NCI-H128 (cell line): Measurements from ENCODE around the gene GRIP1.

ENCODE experiments used
- DNase-seq: peaks from one replicate; lab custom pipeline; 2025; ENCODE audit not compliant: unreplicated experiment; lab: John Stamatoyannopoulos, UW

Gene GRIP1

GRCh38 chr12:66678338-66679275 lies at the start of gene GRIP1:
TSS of gene GRIP1 (minus strand) at chr12:66679076. CDS start at chr12:66678904, 172 bp downstream.
- peak; percentile 28 for DNase-seq

GRCh38 chr12:66726556-66726955 lies 47.7 kb upstream of the GRIP1 start:
- DNase-seq = no peak

- DNase-seq = no peak
These were observed 46.2 kb upstream of the GRIP1 start for GRCh38 chr12:66725031-66725430.

- no peak for DNase-seq
These were observed 45.7 kb upstream of the GRIP1 start for GRCh38 chr12:66724616-66725015.

GRCh38 chr12:66724026-66724425 lies 45.1 kb upstream of the GRIP1 start:
- no peak for DNase-seq

- no peak for DNase-seq
These were observed 41.0 kb upstream of the GRIP1 start for GRCh38 chr12:66719862-66720261.

- no peak for DNase-seq
These were observed 38.3 kb upstream of the GRIP1 start for GRCh38 chr12:66717036-66717673.

- no peak for DNase-seq
These were observed 37.6 kb upstream of the GRIP1 start for GRCh38 chr12:66716522-66716921.

- no peak for DNase-seq
These were observed 35.8 kb upstream of the GRIP1 start for GRCh38 chr12:66714709-66715108.

GRCh38 chr12:66713984-66714383 lies 35.1 kb upstream of the GRIP1 start:
- no peak for DNase-seq

GRCh38 chr12:66709893-66710292 lies 31.0 kb upstream of the GRIP1 start:
- DNase-seq = no peak

GRCh38 chr12:66709457-66709773 lies 30.5 kb upstream of the GRIP1 start:
- no peak for DNase-seq

- no peak for DNase-seq
These were observed 30.0 kb upstream of the GRIP1 start for GRCh38 chr12:66708704-66709456.

GRCh38 chr12:66707002-66707697 lies 28.3 kb upstream of the GRIP1 start:
- DNase-seq = no peak

- no peak for DNase-seq
These were observed 21.0 kb upstream of the GRIP1 start for GRCh38 chr12:66699738-66700482.

- no peak for DNase-seq
These were observed 19.7 kb upstream of the GRIP1 start for GRCh38 chr12:66698558-66698957.

GRCh38 chr12:66697404-66697803 lies 18.5 kb upstream of the GRIP1 start:
- DNase-seq = no peak

GRCh38 chr12:66694666-66695613 lies 16.1 kb upstream of the GRIP1 start:
- DNase-seq = peak; percentile 37

GRCh38 chr12:66693901-66694513 lies 15.1 kb upstream of the GRIP1 start:
- DNase-seq = peak; percentile 73
